ENCODE results near the gene LDAH.

GRCh38 chr2:20766213-20766612 is 56.7 kb downstream of the LDAH start:
- TF ChIP-seq CTCF (IDR thresholded peaks at IDR 0.05) (no peak), EZH2 (IDR thresholded peaks at IDR 0.05; ENCODE audit: borderline replicate concordance, insufficient read depth, low read depth, low read length, poor library complexity, severe bottlenecking) (no peak)
